Umbilical cord (tissue), 2 donors: Measurements from ENCODE around the gene ZSWIM8. TPM values are rescaled to one million over a fixed set of nuclear protein-coding genes. Genes with fewer than 3 reads are reported as not detected.
A peak's percentile ranks its signal among the peaks of the same experiment; 100 is the strongest.

Source experiments
- DNase-seq: peaks from one replicate; pipeline ENCODE4 v3.0.0-alpha.2; 2015; ENCODE audit warnings: low spot score
- total RNA-seq: library from RNA; depleted of rRNA; stranded (reverse); fragments of >200 nt; gene quantifications from one replicate; pipeline ENCODE4 v1.2.3, GENCODE V29; 2014; ENCODE audit warnings: low replicate concordance; ENCODE audit not compliant: insufficient read depth

ZSWIM8 gene
- total RNA-seq, 1 donor from 2014 or later: 51.0 TPM

GRCh38 chr10:73840403-73841060 lies 55.1 kb downstream of the ZSWIM8 start:
- no peak for DNase-seq

- DNase-seq: no peak
Observed at GRCh38 chr10:73841061-73841421, 55.6 kb downstream of the ZSWIM8 start.

- DNase-seq: no peak
Observed at GRCh38 chr10:73841526-73842285, 56.3 kb downstream of the ZSWIM8 start.

GRCh38 chr10:73842349-73842748 lies 56.9 kb downstream of the ZSWIM8 start:
- no peak for DNase-seq

- no peak for DNase-seq
Observed at GRCh38 chr10:73843261-73843660, 57.9 kb downstream of the ZSWIM8 start.

GRCh38 chr10:73847031-73847430 lies 61.6 kb downstream of the ZSWIM8 start:
- DNase-seq: no peak

- DNase-seq: peak; percentile 86
Observed at GRCh38 chr10:73848821-73849489, 63.5 kb downstream of the ZSWIM8 start.

GRCh38 chr10:73850211-73850610 lies 64.8 kb downstream of the ZSWIM8 start:
- DNase-seq: no peak

GRCh38 chr10:73850863-73851461 lies 65.6 kb downstream of the ZSWIM8 start:
- DNase-seq: peak; percentile 94

Other genes with a start within 250 kb of the ZSWIM8 start
- 8.4 TPM for gene USP54, start 194.3 kb upstream of the ZSWIM8 start, total RNA-seq
- 1.4 TPM for gene MYOZ1, start 144.1 kb upstream of the ZSWIM8 start, total RNA-seq
- gene SYNPO2L, start 129.6 kb upstream of the ZSWIM8 start, total RNA-seq: 1.9 TPM
- 0.48 TPM for gene AGAP5, start 87.5 kb upstream of the ZSWIM8 start, total RNA-seq
- gene SEC24C, start 41.2 kb upstream of the ZSWIM8 start, total RNA-seq: 36.6 TPM
- 21.4 TPM for gene CHCHD1, start 3.6 kb upstream of the ZSWIM8 start, total RNA-seq
- gene NDST2, start 26.0 kb downstream of the ZSWIM8 start, total RNA-seq: 3.1 TPM
- 56.1 TPM for gene CAMK2G, start 88.9 kb downstream of the ZSWIM8 start, total RNA-seq
- gene PLAU, start 125.5 kb downstream of the ZSWIM8 start, total RNA-seq: 20.5 TPM
- gene VCL, start 212.5 kb downstream of the ZSWIM8 start, total RNA-seq: 410 TPM